OCI-M1 (cell line): ENCODE measurements around the gene CD300E.

Experiments used
- DNase-seq: peaks from one replicate; lab custom pipeline; 2025; lab: John Stamatoyannopoulos, UW

The CD300E gene

GRCh38 chr17:74565126-74565525 lies 58.4 kb downstream of the CD300E start:
- no peak for DNase-seq

- no peak for DNase-seq
Measured at GRCh38 chr17:74563358-74563757, 60.2 kb downstream of the CD300E start.

DNA sequence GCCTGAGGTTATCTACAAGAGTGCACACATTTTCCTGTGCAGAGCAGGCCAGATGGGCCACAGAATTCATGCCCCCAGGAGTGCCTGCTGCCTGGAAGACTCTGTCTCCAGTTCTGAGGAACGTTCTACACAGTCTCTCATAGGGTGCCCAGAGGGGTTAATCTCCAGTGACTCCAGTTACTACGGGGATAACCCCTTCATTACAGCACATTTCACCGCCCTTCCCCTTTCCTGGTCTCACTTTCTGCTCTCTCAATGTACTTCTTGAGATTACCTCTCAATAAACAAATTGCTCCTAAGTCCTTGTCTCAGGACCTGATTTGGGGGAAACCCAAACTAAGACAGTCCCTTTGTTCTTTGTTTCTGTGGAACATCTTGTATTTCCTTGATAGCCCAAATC lies 62.0 kb downstream of the CD300E start:
- DNase-seq = no peak
